HG03571 (cell line): ENCODE measurements around the gene PRSS8.
"Not testable (repeated sequence)": the region's sequence is repeated elsewhere in the genome, so short reads cannot be mapped to it uniquely, and the experiment has no call there.

Source experiments
- ATAC-seq: cut with Tn5 transposase; IDR thresholded peaks from one replicate; pipeline ENCODE4 v1.9.1; 2021; ENCODE audit not compliant: unreplicated experiment

PRSS8 gene

DNA sequence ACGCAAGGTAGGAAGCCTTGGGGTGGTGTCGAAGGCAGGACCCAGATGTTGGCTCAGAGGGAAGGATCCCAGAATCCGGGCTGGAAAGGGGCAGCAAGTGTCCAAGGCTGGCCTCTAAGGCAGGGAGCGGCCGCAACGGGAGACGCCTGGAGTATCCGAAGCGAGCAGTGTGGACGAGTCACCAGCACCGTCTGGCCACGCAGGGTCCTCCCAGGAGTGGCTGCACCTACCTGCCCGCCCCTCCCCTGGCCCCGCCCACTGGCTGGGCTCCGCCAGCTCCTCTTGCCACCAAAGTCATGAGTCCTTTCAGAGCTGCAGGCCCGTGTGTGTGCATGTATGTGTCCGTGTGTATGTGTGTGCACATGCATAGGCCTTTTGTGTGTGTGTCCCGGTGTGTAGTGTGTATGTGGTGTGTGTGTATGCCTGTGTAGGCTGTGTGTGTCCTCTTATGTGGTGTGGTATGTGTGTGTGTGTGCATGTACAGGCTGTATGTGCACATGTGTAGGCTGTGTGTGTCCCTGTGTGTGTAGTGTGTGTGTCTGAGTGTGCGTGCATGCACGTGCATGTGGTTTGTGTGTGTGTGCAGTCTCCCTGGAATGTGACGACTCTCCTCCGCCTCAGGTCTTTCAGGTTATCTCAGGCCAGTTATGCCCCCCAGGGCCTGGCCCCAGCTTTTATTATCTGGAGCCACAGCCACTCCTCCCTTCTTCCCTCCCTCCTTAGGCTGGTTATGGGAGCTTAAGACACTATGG is at the start of gene PRSS8:
TSS of gene PRSS8 (minus strand) at position 193 of the 752 bp plus-strand sequence. CDS start 229 bp downstream, outside the sequence.
- no peak for ATAC-seq

GRCh38 chr16:31184888-31185287 is 49.4 kb upstream of the PRSS8 start:
- ATAC-seq = no peak

DNA sequence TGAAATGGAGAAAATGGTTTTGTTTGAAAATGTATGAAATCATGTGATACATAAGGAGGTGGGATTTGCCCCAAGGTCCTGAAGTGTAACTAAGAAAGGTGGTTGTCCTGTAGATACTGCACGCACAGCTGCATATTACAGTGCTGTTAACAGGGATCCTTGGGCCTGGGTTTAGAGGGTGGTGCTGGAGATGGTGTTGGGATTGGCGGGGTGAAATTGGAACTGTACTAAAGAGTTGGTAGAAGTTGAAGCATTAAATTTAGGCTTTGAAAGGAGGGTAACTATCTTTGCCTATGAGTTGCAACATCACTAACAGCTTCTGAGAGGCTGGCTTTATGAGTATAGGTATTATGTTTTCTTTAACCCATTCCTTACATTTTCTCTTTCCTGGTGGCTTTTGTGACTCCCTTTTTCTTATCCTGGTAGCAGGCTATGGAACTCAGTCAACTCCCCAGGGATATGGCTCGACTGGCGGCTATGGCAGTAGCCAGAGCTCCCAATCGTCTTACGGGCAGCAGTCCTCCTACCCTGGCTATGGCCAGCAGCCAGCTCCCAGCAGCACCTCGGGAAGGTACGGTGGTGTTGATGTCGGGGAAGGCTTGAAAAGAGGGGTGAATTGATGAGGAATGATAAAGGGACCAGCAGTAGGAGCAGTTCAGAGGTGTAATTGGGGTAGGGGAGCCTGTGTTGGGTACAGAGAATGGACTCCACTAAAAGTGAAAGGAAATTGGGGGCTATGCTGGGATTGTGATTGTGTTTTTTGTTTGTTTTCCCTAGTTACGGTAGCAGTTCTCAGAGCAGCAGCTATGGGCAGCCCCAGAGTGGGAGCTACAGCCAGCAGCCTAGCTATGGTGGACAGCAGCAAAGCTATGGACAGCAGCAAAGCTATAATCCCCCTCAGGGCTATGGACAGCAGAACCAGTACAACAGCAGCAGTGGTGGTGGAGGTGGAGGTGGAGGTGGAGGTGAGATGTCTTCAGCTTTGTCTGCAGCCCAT is 48.2 kb upstream of the PRSS8 start:
- no peak for ATAC-seq

- no peak for ATAC-seq
These were observed 46.9 kb upstream of the PRSS8 start for GRCh38 chr16:31182391-31182790.

DNA sequence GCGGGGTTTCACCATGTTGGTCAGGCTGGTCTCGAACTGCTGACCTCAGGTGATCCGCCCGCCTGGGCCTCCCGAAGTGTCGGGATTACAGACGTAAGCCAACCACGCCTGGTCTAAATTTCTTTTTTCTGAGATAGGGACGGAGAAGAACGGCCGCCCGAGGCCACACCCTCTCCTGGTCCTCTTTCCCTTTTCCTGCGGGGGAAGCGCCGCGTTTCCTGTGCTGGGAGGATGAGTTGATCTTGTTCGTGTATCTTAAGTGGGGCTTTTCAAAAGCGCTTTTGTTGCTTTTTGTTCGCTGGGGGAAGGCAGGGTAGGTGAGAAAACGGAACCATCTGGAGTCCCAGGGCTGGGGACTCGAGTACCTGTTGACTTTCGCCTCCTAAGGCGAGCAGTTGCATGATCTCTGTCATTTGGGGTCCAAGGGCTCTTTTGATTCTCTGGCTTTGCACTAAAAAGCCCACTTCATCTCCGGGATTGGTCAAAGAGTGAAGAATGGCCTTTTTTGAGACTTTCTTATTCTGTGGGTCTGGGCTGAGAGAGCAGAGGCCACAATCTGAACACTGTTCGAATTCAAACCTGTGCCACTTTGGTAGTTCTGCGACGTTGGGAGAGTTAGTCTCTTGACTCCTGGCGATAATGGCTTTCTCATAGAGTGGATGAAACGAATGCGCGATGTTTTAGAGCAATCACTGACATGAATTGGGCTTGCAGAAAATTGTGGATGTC is 45.7 kb upstream of the PRSS8 start:
- no peak for ATAC-seq

DNA sequence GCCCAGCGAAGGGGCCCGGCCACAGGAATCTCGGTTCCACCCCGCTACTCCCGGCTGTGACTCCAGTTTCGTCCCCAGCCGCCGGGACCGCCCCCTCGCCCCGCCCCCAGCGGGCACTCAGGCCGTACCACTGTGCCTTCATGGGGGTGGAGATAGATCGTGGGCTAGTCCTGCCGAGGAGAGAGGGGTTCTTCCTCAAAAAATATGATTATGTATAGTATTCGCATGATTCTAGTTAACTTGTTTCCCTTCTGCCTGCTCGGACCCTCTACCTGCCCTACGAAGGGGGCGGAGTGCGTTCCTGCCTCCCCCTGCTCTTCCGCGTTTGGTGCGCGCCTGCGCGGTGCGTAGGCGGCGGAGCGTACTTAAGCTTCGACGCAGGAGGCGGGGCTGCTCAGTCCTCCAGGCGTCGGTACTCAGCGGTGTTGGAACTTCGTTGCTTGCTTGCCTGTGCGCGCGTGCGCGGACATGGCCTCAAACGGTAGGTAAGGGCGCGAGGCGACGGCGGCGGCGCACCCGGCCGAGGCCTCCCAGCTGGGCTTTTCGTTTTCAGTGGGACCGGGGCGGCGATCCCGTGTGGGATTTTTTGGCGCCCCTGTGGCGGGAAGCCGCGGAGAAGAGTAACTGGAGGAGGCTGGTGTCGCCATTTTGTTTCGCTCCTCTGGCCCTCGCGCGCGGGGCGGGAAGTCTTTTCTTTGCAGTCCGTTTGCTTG is 44.4 kb upstream of the PRSS8 start, which contains the start of gene FUS:
TSS of gene FUS (plus strand) at position 393 of the 713 bp plus-strand sequence. CDS start at position 469, 76 bp downstream.
- ATAC-seq = peak; percentile 50

GRCh38 chr16:31179219-31179746 is 43.8 kb upstream of the PRSS8 start:
- ATAC-seq = peak; percentile 5

- ATAC-seq = no peak
These were observed 41.6 kb upstream of the PRSS8 start for GRCh38 chr16:31177136-31177535.

DNA sequence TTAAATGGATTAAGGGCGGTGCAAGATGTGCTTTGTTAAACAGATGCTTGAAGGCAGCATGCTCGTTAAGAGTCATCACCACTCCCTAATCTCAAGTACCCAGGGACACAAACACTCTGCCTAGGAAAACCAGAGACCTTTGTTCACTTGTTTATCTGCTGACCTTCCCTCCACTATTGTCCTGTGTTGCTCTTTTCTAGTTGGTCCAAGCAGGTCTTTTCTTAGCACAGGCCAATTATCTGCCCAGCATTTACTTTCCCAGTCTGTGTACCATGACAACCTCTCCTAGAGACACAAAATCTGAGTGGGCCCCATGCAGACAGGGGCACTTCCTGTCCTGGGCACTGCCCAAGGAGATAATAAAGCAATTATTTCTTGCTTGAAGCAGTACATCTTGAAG is 34.5 kb upstream of the PRSS8 start:
- ATAC-seq = not testable (repeated sequence)

DNA sequence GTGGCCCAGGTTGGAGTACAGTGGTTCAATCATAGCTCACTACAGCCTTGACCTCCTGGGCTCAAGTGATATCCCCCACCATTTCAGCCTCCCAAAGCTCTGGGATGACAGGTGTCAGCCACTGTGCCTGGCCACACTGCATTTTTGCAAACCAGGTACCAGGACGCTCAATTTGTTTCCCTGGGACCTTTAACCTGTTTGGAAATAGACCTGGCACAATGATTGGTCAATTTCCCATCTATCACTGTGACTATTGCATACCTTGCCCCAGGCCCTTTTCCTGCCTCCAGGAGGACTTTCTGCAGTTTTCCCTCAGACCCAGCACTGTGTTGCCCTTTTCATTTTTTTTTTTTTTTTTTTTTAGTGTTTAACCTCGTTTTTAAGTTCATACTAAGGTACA is 33.3 kb upstream of the PRSS8 start:
- no peak for ATAC-seq

DNA sequence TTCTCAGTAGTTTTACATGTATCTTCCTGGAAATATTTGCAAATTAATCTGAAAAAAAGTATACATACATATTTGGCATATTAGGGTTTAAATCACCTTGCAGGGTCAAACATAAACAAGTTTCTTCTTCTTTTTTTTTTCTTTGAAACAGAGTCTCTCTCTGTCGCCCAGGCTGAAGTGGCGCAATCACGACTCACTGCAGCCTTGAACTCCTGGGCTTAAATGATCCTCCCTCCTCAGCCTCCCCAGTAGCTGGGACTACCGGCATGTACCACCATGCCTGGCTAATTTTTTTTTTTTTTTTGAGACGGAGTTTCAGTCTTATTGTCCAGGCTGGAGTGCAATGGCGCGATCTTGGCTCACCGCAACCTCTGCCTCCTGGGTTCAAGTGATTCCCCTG is 31.8 kb upstream of the PRSS8 start:
- no peak for ATAC-seq

- ATAC-seq = no peak
These were observed 21.6 kb upstream of the PRSS8 start for GRCh38 chr16:31157136-31157535.

DNA sequence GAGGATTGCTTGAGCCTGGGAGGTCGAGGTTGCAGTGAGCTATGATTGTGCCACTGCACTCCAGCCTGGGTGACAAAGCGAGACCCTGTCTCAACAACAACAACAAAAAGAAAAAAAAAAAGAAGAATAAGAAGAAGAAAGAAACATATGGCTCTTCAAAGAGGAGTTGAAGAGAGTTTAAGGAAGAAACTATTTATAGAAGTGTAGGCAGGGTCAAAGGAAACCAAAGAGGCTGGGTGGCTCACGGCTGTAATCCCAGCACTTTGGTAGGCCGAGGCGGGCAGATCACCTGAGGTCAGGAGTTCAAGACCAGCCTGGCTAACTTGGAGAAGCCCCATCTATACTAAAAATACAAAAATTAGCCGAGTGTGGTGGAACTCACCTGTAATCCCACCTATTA is 15.4 kb upstream of the PRSS8 start:
- ATAC-seq = not testable (repeated sequence)

GRCh38 chr16:31149894-31150890 is 14.7 kb upstream of the PRSS8 start, which contains the start of gene PRSS36:
TSS of gene PRSS36 (minus strand) at chr16:31150066. CDS start at chr16:31150035, 31 bp downstream.
- no peak for ATAC-seq

- no peak for ATAC-seq
These were observed 13.8 kb upstream of the PRSS8 start for GRCh38 chr16:31149332-31149731.

- ATAC-seq = no peak
These were observed 13.4 kb upstream of the PRSS8 start for GRCh38 chr16:31148896-31149295.

DNA sequence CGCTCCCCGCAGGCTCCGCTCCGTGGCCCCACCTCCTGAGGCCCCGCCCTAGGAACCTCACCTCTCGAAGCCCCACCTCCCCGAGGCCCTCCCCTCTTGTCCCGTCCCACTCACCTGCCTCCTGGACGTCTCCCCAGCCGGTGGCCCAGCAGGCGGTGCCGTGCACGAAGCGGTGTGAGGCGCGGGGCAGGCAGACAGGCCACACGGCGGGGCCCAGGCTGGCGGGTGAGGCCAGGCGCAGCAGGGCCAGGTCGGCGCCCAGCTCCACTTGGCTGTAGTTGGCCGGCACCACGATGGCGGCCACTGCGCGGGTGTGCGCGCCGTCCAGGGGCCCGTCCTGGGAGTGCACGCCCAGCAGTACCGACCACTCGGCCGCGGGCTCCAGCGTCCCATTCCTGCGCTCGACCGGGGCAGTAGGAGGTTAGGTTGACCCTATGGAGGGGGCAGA is 12.8 kb upstream of the PRSS8 start:
- no peak for ATAC-seq

- no peak for ATAC-seq
These were observed 12.0 kb upstream of the PRSS8 start for GRCh38 chr16:31147574-31147973.
